B cell (primary cell): Measurements from ENCODE around the gene BATF3. TPM values are rescaled to one million over a fixed set of nuclear protein-coding genes. Genes with fewer than 3 reads are reported as not detected.

ENCODE experiments used
- ATAC-seq: fragments of 200-7000 bp; cut with Tn5 transposase; one replicate; pipeline ENCODE4 v1.10.0; 2021; ENCODE audit warnings: low read depth, mild to moderate bottlenecking, moderate number of reproducible peaks, moderate library complexity
- CTCF ChIA-PET: fragments of 350-600 bp; sonication (Branson Sonifier 250); formaldehyde crosslinking; loops from one replicate; lab custom pipeline; 2021; ENCODE audit warnings: antibody characterized with exemption, inconsistent platforms; lab: Charles Lee
- POLR2A ChIA-PET: fragments of 350-600 bp; sonication (Branson Sonifier 250); formaldehyde crosslinking; loops from one replicate; lab custom pipeline; 2021; ENCODE audit warnings: antibody characterized with exemption; lab: Charles Lee
- DNase-seq: peaks from one replicate; pipeline ENCODE4 v3.0.0; 2013
- H2AFZ ChIP-seq: 2 replicates; pipeline ENCODE4 v1.6.1; 2012; ENCODE audit warnings: mild to moderate bottlenecking, low read depth, low read length; ENCODE audit not compliant: insufficient read depth, poor library complexity, severe bottlenecking
- H3K27ac ChIP-seq, 2 donors: 1 replicate in 1 of 2; 2 replicates in 1 of 2; pipeline ENCODE4 v1.5.1; 2012 to 2013; ENCODE audit warnings: low read length in 2 of 2, mild to moderate bottlenecking in 2 of 2, moderate library complexity in 1 of 2
- H3K27me3 ChIP-seq, 4 experiments: fragments of 200-600 bp in 1 of 4; sonication (generic) in 1 of 4; replicated peaks in 1 of 4; 1 replicate in 2 of 4; 2 replicates in 2 of 4; pipeline versions ENCODE4 v1.6.1 to v1.7.0; 2013 to 2016; ENCODE audit warnings: low read length in 3 of 4, mild to moderate bottlenecking in 2 of 4, mixed read lengths in 1 of 4, moderate library complexity in 1 of 4; ENCODE audit not compliant: insufficient read depth in 4 of 4, control insufficient read depth in 3 of 4; ENCODE audit errors: control extremely low read depth in 1 of 4
- H3K36me3 ChIP-seq, 2 experiments: replicated peaks in 1 of 2; 1 replicate in 1 of 2; 2 replicates in 1 of 2; pipeline versions ENCODE4 v1.6.1 to v1.7.1; 2013; ENCODE audit warnings: low read length in 1 of 2; ENCODE audit not compliant: insufficient read depth in 2 of 2, control insufficient read depth in 1 of 2; ENCODE audit errors: control extremely low read depth in 1 of 2, extremely low read depth in 1 of 2
- H3K4me1 ChIP-seq, 2 donors: fragments of 200-600 bp in 1 of 2; sonication (generic) in 1 of 2; 1 replicate in 1 of 2; 2 replicates in 1 of 2; pipeline versions ENCODE4 v1.5.1 to v1.6.1; 2013 to 2017; ENCODE audit warnings: low read length in 2 of 2; ENCODE audit not compliant: control insufficient read depth in 2 of 2, insufficient read depth in 2 of 2
- H3K4me2 ChIP-seq: replicated peaks from 2 replicates; pipeline ENCODE3; 2012; ENCODE audit warnings: mild to moderate bottlenecking, low read depth, low read length; ENCODE audit not compliant: poor library complexity, severe bottlenecking
- H3K4me3 ChIP-seq, 5 experiments: fragments of 200-600 bp in 1 of 5; sonication (generic) in 1 of 5; 1 replicate in 3 of 5; 2 replicates in 2 of 5; pipeline versions ENCODE4 v1.5.1 to v1.7.0; 2011 to 2016; ENCODE audit warnings: low read length in 4 of 5, mild to moderate bottlenecking in 4 of 5, low read depth in 2 of 5, control low read depth in 1 of 5, moderate library complexity in 1 of 5; ENCODE audit not compliant: insufficient read depth in 1 of 5; ENCODE audit errors: control extremely low read depth in 1 of 5, extremely low read depth in 1 of 5
- H3K79me2 ChIP-seq: fragments of 200-600 bp; sonication (generic); one replicate; pipeline ENCODE4 v1.6.0; 2016; ENCODE audit warnings: low read length; ENCODE audit not compliant: control insufficient read depth, insufficient read depth
- H3K9ac ChIP-seq: fragments of 200-600 bp; sonication (generic); 2 replicates; pipeline ENCODE4 v1.6.1; 2017; ENCODE audit warnings: mild to moderate bottlenecking, low read length, moderate library complexity
- H3K9me3 ChIP-seq, 3 donors: one replicate each; pipeline versions ENCODE4 v1.6.1 to v1.7.1; 2013; ENCODE audit warnings: low read length in 2 of 3; ENCODE audit not compliant: control insufficient read depth in 2 of 3, insufficient read depth in 1 of 3; ENCODE audit errors: control extremely low read depth in 1 of 3
- H4K20me1 ChIP-seq: 2 replicates; pipeline ENCODE4 v1.6.0; 2012; ENCODE audit warnings: mild to moderate bottlenecking, low read length; ENCODE audit not compliant: insufficient read depth, control insufficient read depth, poor library complexity, severe bottlenecking
- H3K27ac Mint-ChIP-seq: one replicate; pipeline ENCODE4 v1.8.0; 2021; ENCODE audit warnings: mixed read lengths
- H3K27me3 Mint-ChIP-seq: one replicate; pipeline ENCODE4 v1.8.0; 2021; ENCODE audit warnings: mixed read lengths
- H3K4me1 Mint-ChIP-seq: one replicate; pipeline ENCODE4 v1.8.0; 2021; ENCODE audit warnings: mixed read lengths
- H3K4me3 Mint-ChIP-seq: one replicate; pipeline ENCODE4 v1.8.0; 2021; ENCODE audit warnings: mixed read lengths
- H3K9me3 Mint-ChIP-seq: one replicate; pipeline ENCODE4 v1.8.0; 2022; ENCODE audit warnings: mixed read lengths; ENCODE audit not compliant: insufficient read depth
- EZH2 ChIP-seq: IDR thresholded peaks from 2 replicates; pipeline ENCODE4 v1.6.1; 2012; ENCODE audit warnings: borderline replicate concordance, low read depth, mild to moderate bottlenecking, moderate library complexity, low read length; ENCODE audit not compliant: insufficient read depth, poor library complexity, severe bottlenecking
- WGBS: methylation state at CpG from one replicate; pipeline ENCODE4 v1.1.5; 2013; ENCODE audit warnings: missing lambda C conversion rate; ENCODE audit not compliant: insufficient coverage; 5-methylcytosine and 5-hydroxymethylcytosine counted together
- intact Hi-C: fragments of 100-400 bp; cut with micrococcal nuclease; formaldehyde crosslinking; loops from one replicate; pipeline ENCODE4 v1.10.0; 2022
- polyA plus RNA-seq: library from polyadenylated mRNA; depleted of rRNA; stranded (reverse); fragments of >200 nt; gene quantifications from 2 replicates; pipeline ENCODE4 v1.2.3, GENCODE V29; 2012
- total RNA-seq, 2 donors: library from RNA; stranded (reverse); fragments of 120-200 nt in 1 of 2; gene quantifications; 1 replicate in 1 of 2; 2 replicates in 1 of 2; pipeline versions ENCODE4 v1.2.3 to v1.2.4, GENCODE V29; 2013 to 2022
- TF ChIP-seq, protein P1 (sequence below): fragments of 200-600 bp; IDR thresholded peaks from one replicate; pipeline ENCODE4 v1.8.0; 2022; ENCODE audit warnings: antibody characterized with exemption, mild to moderate bottlenecking

BATF3 gene
- total and polyA plus RNA-seq, 2 donors (not counting 1 experiment from before 2014, with no cell fraction given), result 0.36 to 1.9 TPM

DNA sequence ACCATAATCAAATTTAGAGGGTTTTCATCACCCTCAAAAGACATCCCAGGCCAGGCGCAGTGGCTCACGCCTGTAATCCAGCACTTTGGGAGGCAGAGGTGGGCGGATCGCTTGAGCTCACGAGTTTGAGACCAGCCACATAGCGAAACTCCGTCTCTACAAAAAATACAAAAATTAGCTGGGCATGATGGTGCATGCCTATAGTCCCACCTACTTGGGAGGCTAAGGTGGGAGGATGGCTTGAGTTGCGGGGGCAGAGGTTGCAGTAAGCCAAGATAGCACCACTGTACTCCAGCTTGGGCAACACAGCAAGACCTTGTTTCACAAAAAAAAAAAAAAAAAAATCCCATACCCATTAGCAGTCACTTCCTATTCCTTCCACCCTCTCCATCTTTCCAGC, 33.5 kb upstream of the BATF3 start:
- Histone ChIP-seq H3K4me2 (no peak overlapping the region), H3K79me2 (no peaks in the 10 kb centered on the region), H3K27ac (no peak overlapping the region), H3K27me3 (no peaks in the 10 kb centered on the region), H2AFZ (no peak overlapping the region), H3K4me1 (no peaks in the 10 kb centered on the region), H3K9me3 (no peaks in the 10 kb centered on the region), H4K20me1 (peaks cover 4% of the 10 kb centered on the region), H3K36me3 (no peaks in the 10 kb centered on the region), H3K9ac (no peak overlapping the region), H3K4me3 (no peak overlapping the region)
- no peaks in the 10 kb centered on the region for H3K9me3 Mint-ChIP-seq
- TF ChIP-seq, protein P1, sequence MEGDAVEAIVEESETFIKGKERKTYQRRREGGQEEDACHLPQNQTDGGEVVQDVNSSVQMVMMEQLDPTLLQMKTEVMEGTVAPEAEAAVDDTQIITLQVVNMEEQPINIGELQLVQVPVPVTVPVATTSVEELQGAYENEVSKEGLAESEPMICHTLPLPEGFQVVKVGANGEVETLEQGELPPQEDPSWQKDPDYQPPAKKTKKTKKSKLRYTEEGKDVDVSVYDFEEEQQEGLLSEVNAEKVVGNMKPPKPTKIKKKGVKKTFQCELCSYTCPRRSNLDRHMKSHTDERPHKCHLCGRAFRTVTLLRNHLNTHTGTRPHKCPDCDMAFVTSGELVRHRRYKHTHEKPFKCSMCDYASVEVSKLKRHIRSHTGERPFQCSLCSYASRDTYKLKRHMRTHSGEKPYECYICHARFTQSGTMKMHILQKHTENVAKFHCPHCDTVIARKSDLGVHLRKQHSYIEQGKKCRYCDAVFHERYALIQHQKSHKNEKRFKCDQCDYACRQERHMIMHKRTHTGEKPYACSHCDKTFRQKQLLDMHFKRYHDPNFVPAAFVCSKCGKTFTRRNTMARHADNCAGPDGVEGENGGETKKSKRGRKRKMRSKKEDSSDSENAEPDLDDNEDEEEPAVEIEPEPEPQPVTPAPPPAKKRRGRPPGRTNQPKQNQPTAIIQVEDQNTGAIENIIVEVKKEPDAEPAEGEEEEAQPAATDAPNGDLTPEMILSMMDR, result no peak
- no peak for TF ChIP-seq EZH2
- intact Hi-C loops, result no loop called here
- H3K27me3 Mint-ChIP-seq, result no peaks in the 10 kb centered on the region
- H3K4me1 Mint-ChIP-seq, result no peaks in the 10 kb centered on the region
- ChIA-PET CTCF (no interaction called here), POLR2A (no interaction called here)
- DNase-seq (no peak), ATAC-seq (no peak)
- H3K27ac Mint-ChIP-seq, result no peak overlapping the region
- no peak overlapping the region for H3K4me3 Mint-ChIP-seq
- WGBS, result no CpG with 5 or more reads among the region's 8 CpGs

DNA sequence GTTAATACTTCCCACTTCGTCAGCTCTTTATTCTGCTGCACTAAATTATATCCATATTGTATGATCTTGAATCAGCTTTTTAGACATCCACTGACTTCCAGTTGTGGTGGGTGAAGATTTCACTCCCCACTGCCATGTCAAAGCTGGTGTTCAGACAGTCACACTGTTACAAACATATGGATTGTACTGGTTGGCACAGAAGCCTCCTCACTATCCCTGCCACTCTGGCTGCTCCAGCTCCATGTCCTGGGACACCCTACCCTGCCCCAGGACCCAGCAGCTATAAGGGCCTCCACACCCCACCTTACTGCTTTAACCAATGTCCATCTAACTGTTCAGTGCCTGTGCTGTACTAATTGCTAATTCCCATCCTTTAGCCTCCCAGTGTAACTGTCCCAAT, 32.0 kb upstream of the BATF3 start:
- POLR2A ChIA-PET, result no interaction called here
- H3K27ac Mint-ChIP-seq, result no peak overlapping the region

More for the DNA sequence above, 32.0 kb upstream of the BATF3 start:
- ATAC-seq (no peak), DNase-seq (no peak)
- intact Hi-C loops, result no loop called here
- Histone ChIP-seq H3K27ac (no peak overlapping the region), H3K36me3 (no peaks in the 10 kb centered on the region), H3K4me2 (no peak overlapping the region), H3K9ac (no peak overlapping the region), H4K20me1 (peaks cover 4% of the 10 kb centered on the region), H3K79me2 (no peaks in the 10 kb centered on the region), H2AFZ (no peak overlapping the region), H3K4me1 (no peaks in the 10 kb centered on the region), H3K4me3 (no peak overlapping the region), H3K27me3 (no peaks in the 10 kb centered on the region), H3K9me3 (peaks cover 0 to 2% (median 0%) of the 10 kb centered on the region in 3 donors)
- no CpG with 5 or more reads among the region's 1 CpG for WGBS
- H3K27me3 Mint-ChIP-seq, result no peaks in the 10 kb centered on the region
- TF ChIP-seq EZH2, result no peak
- TF ChIP-seq, protein P1, result no peak
- H3K9me3 Mint-ChIP-seq, result no peaks in the 10 kb centered on the region
- CTCF ChIA-PET, result no interaction called here
- H3K4me3 Mint-ChIP-seq, result no peak overlapping the region
- H3K4me1 Mint-ChIP-seq, result no peaks in the 10 kb centered on the region
